Colon (tissue), 2 donors: ENCODE measurements around the gene HHIPL2.
"Not testable (repeated sequence)": the region's sequence is repeated elsewhere in the genome, so short reads cannot be mapped to it uniquely, and the experiment has no call there.

Source experiments
- FAIRE-seq: peaks from 2 replicates; lab custom pipeline; 2012; peaks lifted over from hg19 to GRCh38; lab: Jason Lieb, UNC
- donor health status: control.
- donor health status: control.

HHIPL2 gene

GRCh38 chr1:222539951-222540597 is 7.8 kb downstream of the HHIPL2 start:
- FAIRE-seq = no peak

DNA sequence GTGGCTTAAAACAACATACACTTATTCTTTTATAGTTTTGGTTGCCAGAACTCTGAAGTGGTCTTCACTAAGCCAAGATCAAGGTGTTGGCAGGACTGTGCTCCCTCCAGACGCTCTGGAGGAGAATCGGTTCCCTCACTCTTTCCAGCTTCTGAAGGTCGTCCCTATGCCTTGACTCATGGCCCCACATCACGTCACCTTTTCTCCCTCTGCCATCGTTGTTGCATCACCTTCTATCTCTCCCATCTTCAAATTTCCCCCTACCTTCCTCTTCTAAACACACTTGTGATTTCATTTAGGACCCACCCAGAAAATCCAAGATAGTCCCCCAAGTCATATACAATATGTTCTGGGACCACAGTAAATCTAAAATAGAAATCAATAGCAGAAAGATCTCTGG is 12.4 kb downstream of the HHIPL2 start:
- FAIRE-seq = no peak

DNA sequence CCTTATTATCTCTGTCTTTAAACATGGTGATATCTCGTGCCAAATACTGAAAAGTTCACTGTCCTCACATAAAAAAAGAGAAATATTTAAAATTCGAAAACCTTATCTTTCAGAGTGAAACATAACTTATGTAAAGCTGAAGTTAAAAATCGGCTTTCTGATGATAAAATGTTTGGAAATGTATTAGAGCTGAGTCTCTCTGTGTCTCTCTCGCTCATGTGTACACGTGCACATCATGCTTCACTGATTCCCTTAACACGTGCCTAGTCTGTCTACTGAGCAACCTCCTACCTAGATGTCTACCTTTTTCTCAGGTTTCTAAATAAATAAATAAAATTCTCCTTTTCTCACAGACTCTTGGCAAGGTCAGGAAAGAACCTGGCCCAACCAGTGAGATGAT is 17.1 kb downstream of the HHIPL2 start:
- no peak for FAIRE-seq

DNA sequence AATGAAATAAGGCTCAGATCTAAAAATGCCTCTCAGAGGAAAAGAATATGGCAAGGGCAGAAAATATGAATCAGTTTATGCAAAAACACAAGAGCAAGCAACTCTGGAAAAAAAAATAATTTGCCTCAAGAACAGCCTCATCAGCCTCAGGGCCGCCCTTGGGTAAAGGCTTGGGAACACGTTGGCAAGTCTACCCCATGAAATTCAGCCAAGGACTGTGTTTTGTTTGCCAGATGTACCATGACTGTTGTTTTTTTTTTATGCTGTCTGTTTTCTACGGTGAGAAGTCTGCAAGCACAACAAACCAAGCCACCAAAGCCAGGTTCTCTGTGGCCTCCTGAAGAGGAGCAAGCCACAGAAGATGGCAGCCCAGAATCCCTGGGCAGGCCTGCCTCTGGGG is 18.0 kb downstream of the HHIPL2 start:
- FAIRE-seq = no peak

DNA sequence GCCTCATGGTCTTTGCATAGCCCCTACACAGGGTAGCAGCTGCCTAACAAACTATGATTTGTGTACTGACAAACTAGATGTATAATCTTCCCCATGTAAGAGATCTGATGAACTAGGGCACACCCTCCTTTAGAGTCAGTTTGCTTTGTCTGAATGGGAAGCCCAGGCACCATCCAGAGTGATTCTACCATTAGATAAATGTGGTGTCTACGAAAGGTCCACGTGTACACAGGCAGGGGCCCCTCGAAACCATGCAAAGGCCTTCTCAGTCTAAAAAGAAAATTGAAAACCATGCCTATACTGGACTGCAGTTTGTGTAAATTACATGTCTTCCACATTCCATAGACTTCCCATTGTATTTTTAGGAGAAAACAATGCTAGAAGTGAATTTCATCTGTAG is 18.7 kb downstream of the HHIPL2 start:
- FAIRE-seq = no peak

DNA sequence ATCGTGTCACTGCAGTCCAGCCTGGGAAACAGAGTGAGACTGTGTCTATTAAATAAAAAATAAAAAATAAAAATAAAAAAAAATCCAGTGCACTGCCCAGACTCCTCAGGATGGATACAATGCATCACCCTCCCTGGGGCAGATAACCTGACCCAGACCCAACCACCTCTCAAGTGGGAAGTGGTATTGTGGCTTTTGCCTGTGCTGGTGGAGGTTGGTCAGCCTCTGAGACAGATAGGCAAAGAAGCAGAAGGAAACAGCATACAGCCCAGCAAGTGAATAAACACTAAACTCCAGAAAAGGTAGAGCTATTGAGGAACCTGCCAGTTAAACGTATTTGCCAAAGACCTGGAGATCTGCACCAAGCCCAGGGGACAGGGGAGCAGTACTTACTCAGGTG is 22.0 kb downstream of the HHIPL2 start:
- FAIRE-seq = no peak

DNA sequence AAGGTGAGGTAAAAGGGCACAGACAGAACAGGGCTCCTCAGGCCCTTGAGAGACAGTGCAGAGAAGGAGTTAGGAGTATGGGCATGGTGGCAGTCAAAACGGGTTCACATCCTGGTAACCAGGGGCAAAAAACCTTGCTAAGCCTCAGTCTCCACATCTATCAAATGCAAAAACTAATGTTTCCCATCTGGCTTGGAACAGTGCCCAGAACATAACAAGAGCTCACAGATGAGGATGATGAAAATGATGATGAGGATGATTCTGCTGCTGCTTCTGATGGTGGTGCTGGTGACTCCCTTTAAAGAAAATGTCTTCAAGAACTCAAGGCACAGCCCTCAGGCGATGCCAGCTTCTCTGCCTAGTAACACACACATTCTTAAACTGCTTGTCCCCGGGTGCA is 24.1 kb downstream of the HHIPL2 start:
- FAIRE-seq = no peak

- no peak for FAIRE-seq
Observed at GRCh38 chr1:222522105-222522915, 25.6 kb downstream of the HHIPL2 start.

DNA sequence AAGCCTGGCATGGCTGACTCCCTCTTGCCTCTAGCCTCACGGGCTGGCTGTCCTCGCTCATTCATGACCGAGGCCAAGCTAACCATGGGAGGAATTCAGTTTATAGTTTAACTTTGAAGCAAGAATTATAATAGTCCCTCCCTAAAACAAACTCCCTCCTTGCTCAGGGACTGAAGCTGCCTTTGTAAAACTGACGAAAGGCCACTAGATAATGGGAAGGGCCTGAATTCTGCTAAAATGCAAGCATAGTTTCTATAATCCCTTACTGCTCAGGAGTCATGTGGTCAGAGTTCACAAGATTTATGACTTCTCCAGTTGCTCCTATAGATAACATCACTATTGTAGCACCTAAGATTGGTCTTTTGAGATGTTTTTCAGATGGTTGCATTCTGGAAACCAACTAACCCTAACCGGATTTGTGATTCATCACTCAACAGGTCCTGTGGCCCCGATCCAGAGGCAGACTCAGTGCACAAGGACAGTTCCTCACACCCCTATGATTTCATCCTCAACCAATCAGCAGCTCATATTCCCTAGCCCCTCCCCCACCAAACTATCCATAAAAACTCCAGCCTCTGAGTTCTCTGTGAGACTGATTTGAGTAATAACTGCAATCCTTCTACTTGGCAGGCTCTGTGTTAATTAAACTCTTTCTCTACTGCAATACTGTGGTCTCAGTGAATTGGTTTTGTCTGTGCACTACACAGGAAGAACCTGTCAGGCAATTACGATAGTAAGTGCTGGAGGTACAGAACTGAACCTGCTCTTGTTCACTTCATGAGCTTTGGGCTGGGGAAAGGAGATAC is 26.4 kb downstream of the HHIPL2 start:
- no peak for FAIRE-seq

DNA sequence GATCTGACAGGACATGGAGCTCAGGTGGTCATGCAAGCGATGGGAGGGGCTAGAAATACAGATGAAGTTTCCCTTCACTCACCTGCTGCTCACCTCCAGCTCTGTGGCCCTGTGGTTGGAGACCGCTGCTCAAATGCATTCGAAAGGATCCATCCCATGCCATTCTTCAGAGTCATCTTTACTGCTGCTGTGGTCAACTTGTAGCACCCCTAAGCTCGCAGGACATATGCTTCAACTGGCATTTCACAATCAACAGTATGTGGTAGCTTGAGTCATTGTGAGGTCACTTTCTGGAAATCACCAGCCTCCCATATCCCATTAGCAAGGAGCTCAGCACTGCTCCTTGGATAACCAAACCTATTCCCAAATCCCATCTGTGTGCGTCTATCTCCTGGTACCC is 58.4 kb downstream of the HHIPL2 start:
- not testable (repeated sequence) for FAIRE-seq

GRCh38 chr1:222487774-222488173 is 60.1 kb downstream of the HHIPL2 start:
- not testable (repeated sequence) for FAIRE-seq

DNA sequence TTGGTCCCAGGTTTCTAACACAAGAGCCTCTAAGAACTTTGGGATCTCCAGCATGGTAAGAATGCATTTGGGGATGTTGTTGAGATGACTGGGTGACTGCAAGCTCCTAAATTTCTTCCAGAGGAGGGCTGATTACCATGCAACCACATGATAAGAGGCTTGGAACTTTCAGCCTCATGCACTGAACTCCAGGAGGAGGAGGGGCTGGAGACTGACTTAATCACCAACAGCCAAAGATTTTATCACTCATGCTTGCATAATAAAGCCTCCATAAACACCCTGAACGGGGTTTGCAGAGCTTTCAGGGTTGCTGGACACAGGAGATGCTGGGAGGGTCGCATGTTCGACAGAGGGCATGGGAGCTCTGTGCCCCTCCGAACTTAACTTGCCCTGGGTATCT is 63.9 kb downstream of the HHIPL2 start:
- not testable (repeated sequence) for FAIRE-seq

DNA sequence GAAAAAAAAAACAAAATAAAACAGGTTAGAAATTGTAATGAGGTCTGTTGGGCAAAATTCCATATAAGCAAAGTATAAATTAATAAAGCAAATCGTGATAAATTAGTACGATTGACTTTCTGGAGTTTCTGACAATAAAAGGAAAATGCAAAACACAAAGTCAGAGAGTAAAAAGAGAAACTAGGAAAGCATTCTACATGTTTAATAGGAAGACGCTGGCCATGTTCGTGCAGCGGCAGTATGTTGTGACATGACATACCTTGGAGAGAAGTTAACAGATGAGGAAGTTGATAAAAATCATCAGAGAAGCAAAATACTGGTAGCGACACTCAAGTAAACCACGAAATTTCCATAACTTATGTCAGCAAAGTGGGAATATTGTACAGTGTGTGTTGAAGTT is 68.3 kb downstream of the HHIPL2 start:
- FAIRE-seq = not testable (repeated sequence)

GRCh38 chr1:222476436-222476835 is 71.5 kb downstream of the HHIPL2 start:
- not testable (repeated sequence) for FAIRE-seq

DNA sequence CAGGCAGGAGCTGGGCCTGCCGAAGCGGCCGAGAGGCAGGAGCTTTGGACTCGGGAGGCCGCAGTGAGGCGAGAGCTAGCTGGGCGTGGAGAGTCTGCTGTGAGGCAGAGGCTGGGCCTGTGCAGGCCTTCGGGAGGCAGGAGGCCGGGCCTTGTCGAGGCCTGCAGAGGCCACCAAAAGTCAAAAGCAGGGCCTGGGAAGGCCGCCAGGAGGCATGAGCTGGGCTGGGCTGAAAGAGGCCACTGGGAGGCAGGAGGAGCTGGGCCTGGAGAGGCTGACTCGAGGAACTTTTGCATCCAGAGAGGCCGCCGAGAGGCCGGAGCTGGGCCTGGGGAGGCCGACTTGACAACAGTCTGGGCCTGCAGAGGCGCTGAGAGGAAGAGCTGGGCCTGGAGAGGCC is 74.2 kb downstream of the HHIPL2 start:
- FAIRE-seq = not testable (repeated sequence)

DNA sequence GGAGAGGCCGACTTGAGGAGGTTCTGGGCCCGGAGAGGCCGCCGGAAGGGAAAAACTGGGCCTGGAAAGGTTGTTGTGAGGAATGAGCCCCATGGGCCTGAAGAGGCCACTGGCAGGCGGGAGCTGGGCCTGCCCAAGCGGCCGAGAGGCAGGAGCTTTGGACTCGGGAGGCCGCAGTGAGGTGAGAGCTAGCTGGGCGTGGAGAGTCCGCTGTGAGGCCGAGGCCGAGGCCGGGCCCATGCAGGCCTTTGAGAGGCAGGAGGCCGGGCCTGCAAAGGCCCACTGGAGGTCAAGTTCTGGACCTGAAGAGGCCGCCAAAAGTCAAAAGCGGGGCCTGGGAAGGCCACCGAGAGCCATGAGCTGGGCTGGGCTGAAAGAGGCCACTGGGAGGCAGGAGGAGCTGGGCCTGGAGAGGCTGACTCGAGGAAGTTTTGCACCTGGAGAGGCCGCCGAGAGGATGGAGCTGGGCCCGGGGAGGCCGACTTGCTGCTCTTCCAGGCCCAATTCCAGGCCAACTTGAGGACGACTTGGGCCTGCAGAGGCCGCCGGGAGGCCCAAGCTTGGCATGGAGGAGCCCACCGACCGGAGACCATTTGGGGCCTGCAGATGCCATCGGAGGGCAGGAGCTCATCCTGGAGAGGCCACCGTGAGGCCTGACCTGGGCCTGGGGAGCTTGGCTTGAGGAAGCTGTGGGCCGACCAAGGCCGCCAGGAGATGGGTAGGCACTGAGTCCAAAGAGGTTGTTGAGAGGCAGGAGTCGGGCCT is 74.9 kb downstream of the HHIPL2 start:
- not testable (repeated sequence) for FAIRE-seq
